GM21526 (cell line): ENCODE results near the gene SLIT1.
"Not testable (repeated sequence)": the region's sequence is repeated elsewhere in the genome, so short reads cannot be mapped to it uniquely, and the experiment has no call there.

Experiments used
- ATAC-seq: cut with Tn5 transposase; IDR thresholded peaks from one replicate; pipeline ENCODE4 v1.9.1; 2021; ENCODE audit warnings: moderate library complexity; ENCODE audit not compliant: unreplicated experiment, low FRiP score

The SLIT1 gene

GRCh38 chr10:97090035-97090434, 95.7 kb downstream of the SLIT1 start:
- no peak for ATAC-seq

- no peak for ATAC-seq
Observed at GRCh38 chr10:97089209-97089870, 96.4 kb downstream of the SLIT1 start.

DNA sequence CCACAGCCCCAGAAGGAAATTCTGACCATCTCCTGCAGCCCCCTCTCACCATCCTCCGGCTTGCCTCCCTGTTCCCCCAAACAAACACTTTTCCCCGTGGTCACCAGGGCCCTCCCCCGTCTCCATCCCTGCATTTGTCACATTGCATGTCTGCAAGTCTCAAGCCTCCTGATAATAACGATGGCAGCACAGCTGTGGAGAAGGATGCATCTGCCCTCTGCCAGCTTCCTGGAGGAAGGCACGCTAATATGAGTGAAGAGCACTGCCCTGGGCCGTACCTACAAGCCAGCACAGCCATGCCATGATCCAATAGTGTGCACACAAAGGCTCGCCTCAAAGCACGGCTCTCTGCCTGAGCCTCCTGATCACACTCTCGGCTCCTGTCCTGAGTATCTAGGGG, 98.5 kb downstream of the SLIT1 start:
- no peak for ATAC-seq

- no peak for ATAC-seq
Observed at GRCh38 chr10:97086530-97086929, 99.2 kb downstream of the SLIT1 start.

DNA sequence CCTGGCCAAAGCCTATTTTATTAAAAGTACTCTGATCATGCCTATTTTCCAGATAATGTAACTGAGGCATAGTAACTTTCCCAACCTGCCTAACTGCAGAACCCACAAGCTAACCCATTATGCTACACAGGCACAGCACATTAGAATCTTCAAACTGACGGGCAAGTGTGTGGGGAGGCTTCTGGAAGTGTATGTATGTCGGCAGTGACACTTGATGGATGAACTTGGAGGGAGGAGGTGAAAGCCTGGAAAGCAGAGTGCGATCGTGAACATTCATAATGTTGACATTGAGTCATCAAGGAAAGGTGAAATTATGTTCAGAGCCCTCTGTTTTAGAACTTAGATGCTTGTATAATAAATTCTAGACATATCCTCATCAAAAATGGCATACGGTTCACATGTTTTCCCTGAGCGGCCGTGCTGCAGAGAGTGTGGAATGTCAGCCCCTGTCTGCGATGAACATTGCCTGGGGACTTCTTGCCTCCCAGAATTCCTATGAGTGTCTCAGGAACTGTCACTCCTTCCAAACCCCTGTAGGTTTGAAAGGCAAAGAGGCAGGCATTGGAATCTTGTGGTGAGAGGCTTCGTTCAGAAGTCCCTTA, 102.4 kb downstream of the SLIT1 start:
- ATAC-seq, result no peak

- not testable (repeated sequence) for ATAC-seq
Observed at GRCh38 chr10:97082575-97082974, 103.2 kb downstream of the SLIT1 start.

DNA sequence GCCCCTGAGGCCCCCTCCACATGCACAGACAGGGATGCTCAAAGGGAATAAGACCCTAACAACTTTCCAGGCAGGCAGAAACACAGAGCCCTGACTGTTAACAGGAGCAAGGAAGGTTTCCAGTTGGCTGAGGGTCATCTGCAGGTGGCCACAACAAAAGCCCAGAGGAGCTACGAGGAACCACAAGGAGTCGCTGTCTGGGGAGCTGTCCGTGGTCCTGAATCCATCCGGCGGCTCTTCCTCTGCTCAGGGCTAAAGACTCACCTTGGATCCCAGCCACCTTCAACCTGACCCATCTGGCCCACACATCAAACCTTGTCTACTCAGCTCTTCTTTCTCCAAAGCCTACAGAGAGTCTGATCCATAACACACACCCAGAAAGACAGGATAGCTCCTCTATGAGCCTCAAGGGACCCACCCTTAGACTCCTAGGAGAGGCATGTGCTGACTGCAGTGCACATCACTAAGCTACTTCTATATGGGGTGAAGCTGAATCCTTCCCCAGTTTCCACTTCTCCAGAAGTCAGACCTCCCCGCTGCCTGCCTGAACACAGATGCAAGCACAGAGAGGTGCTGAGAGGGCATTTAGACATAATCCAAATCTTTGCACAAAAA, 104.0 kb downstream of the SLIT1 start:
- ATAC-seq, result no peak

- ATAC-seq, result no peak
Observed at GRCh38 chr10:97080051-97080776, 105.5 kb downstream of the SLIT1 start.

GRCh38 chr10:97079448-97079847, 106.3 kb downstream of the SLIT1 start:
- ATAC-seq, result no peak

GRCh38 chr10:97078938-97079445, 106.8 kb downstream of the SLIT1 start:
- ATAC-seq, result no peak

DNA sequence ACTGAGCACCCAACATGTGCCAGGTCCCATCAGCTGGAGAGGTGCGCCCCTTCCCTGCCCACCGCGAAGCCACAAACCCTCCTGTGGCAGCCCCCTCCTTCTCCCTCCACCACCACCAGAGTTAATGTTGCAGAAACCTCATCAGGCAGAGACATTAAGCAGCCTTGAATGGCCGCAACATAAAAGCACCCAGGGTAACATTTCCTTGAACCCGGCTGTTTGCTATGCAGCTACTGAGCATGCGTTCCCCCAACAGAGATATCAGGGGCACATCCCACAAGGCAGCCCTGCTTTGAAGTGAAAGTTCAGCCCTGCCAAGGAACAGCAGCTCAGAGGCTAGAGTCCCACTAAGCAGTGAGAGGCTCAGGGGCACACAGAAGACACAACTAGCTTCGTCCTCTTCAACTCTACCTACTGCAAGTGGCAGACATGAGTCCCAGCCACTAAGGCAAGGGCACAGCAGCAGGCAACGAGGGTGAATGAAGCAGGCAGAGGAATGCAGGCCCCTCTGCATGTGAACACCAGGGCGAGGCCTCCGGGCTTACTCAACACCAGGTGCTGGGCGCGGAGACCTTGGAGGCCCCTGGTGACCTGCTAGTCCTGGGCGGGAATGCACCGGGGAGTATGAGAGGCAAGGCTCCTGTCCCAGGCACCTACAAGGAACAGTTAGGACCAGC, 107.4 kb downstream of the SLIT1 start:
- ATAC-seq, result no peak

GRCh38 chr10:97076781-97077180, 109.0 kb downstream of the SLIT1 start:
- ATAC-seq, result no peak

DNA sequence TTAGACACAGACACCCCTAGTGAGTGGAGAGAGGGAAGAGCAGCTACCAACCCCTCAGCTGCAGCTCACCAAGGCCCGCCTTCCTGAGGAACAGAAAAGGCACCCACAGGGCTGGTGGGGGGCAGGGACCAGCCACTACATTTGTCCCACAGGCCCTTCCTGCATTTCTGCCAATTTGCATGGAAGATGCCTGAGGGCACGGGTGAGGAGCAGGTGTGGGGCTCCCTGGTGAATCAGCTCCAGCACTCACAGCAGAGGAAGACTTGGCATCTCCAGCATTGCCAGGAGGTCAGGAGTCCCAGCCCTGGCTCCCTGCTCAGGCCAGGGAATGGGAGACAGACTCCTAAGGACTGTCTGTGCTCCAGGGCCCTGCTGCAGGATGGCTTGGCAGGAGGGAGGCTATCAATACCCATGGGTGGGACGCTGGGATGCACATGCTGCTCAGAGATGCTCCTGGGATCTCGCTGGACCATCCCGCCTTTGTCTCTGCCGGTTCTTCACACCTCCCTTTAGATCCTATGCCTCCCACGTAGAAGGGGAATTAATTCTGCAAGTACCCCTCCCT, 109.7 kb downstream of the SLIT1 start:
- no peak for ATAC-seq

DNA sequence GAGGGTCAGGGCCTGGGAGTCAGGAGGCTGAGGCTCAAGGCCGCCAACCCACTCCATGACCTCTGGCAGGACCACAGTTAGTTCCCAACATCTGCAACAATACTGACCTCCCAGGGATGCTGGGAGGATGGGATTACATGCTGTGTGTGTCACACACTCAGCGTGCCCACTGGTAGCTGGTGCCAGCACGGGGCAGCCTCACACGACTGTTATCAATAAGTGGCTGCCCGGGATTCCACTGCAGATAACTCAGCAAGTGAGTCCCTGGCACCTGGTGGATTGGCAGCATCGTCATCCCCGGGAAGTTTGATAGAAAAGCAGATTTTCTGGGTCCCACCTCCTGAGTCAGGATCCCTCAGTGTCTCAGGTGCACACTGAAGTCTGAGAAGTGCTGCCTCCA, 110.3 kb downstream of the SLIT1 start:
- ATAC-seq, result no peak

- no peak for ATAC-seq
Observed at GRCh38 chr10:97074256-97075145, 111.3 kb downstream of the SLIT1 start.

DNA sequence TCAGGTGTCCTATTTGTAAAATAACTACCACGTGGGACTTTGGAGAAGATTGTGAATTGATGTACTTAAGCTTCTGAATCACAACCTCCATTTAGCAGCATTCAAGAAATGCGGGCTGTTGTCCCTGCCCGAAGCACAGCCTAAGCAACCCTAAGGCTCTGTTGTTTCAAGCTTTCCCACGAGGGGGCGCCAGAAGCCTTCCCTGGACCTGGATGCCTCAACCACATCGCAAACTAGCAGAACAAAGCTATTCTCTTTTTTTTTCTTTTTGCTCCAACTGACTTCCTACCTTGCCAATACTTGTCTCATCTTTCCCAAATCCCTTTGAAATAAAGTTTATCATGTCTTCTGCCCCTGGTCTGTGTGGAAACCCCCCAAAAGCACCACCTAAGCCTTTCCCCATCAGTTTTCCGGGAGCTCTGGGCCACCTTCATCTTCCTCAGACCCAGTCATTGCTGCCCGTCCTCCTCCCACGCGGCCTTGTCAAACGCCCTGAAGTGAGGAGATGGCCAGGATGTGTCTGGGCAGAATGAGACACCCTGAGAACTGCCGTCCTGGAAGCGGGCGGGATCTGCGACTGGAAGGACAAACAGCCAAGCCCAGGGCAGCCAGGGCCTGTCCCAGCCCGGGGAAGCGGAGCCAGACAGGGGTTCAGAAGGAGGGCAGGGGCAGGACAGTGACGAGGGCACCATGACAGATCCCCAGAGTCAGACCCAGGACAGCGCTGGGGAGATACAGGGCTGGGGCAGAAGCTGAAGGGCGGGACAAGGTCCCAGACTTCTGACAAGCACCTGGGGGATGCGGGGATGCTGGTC, 112.7 kb downstream of the SLIT1 start:
- no peak for ATAC-seq

- ATAC-seq, result no peak
Observed at GRCh38 chr10:97071496-97071895, 114.3 kb downstream of the SLIT1 start.

DNA sequence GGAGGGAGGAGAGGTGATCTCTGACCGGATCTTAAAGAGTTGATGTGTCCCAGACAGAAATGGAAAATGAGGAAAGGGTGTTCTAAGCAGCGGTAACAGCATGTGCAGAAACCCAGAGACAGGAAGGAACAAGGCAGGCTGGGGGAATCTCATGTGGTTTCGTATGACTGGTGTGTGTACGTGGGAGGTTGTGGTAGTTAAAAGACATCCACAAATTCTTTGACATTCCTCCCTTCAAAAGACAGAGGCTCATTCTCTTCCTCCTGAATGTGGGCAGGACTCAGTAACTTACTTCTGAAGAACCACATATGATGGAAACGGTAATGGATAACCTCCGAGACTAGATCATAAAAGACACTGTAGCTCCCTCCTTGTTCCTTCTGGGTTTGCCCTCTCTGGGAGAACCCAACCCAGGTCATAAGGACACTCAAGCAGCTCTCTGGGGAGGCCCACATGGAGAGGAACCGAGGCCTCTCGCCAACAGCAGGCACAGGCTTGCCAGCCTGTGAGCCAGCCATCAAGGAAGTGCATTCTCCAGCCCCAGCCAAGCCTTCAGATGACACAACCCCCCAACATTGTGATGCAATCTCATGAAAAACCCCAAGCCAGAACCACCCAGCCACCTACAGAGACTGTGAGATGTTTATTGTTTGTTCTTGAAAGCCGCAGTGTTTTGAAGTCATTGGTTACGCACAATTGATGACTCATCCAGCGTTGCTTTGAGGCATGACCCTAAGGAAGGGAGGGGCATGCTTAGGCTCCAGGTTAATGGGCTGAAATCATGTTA, 116.0 kb downstream of the SLIT1 start:
- ATAC-seq, result no peak
